ENCODE results near the gene TTN.

GRCh38 chr2:178650554-178650953, 156.7 kb downstream of the TTN start:
- TF ChIP-seq CTCF (IDR thresholded peaks at IDR 0.05) (no peak), POLR2A (IDR thresholded peaks at IDR 0.05) (no peak)
